H1 (cell line): ENCODE data around the gene HS6ST2. TPM values are rescaled to one million over a fixed set of nuclear protein-coding genes. Genes with fewer than 3 reads are reported as not detected.

Source experiments
- ASH2L ChIP-seq: fragments of 200-600, 300-600 bp; sonication (generic); IDR thresholded peaks from one replicate; pipeline ENCODE4 v1.7.1; 2017; ENCODE audit warnings: low read length
- CBX5 ChIP-seq: fragments of 300-800, 300-1000 bp; sonication (generic); IDR thresholded peaks from 2 replicates; pipeline ENCODE4 v1.7.1; 2016; ENCODE audit warnings: antibody characterized with exemption, low read length, low read depth
- CBX8 ChIP-seq: fragments of 300-800, 300-1000 bp; sonication (generic); IDR thresholded peaks from 2 replicates; pipeline ENCODE4 v1.7.1; 2016; ENCODE audit warnings: low read depth, low read length, borderline replicate concordance
- CTCF ChIP-seq, 3 experiments: IDR thresholded peaks; 1 replicate in 2 of 3; 2 replicates in 1 of 3; pipeline versions ENCODE4 v1.5.1 to v1.6.1; 2011; ENCODE audit warnings: low read length in 3 of 3, mild to moderate bottlenecking in 3 of 3, inconsistent platforms in 2 of 3, low read depth in 1 of 3, moderate library complexity in 1 of 3; ENCODE audit not compliant: insufficient read depth in 1 of 3; ENCODE audit errors: control extremely low read depth in 1 of 3
- RAD21 ChIP-seq, 2 experiments: IDR thresholded peaks in 1 of 2; conservative IDR thresholded peaks in 1 of 2; 2 replicates each; pipeline ENCODE4 v1.6.1; 2011; ENCODE audit warnings: low read depth in 2 of 2, low read length in 2 of 2, improper control_type of control experiment in 1 of 2, inconsistent platforms in 1 of 2, mild to moderate bottlenecking in 1 of 2, moderate library complexity in 1 of 2
- RFX5 ChIP-seq: IDR thresholded peaks from 2 replicates; pipeline ENCODE4 v1.6.1; 2011; ENCODE audit warnings: low read depth, low read length, improper control_type of control experiment, borderline replicate concordance
- SIN3A ChIP-seq, 2 experiments: IDR thresholded peaks in 1 of 2; conservative IDR thresholded peaks in 1 of 2; 2 replicates each; pipeline ENCODE4 v1.6.1; 2011 to 2012; ENCODE audit warnings: low read length in 2 of 2, improper control_type of control experiment in 1 of 2, low read depth in 1 of 2, mild to moderate bottlenecking in 1 of 2
- polyA plus RNA-seq, 7 experiments: library from polyadenylated mRNA; depleted of rRNA in 3 of 7; stranded (reverse) in 5 of 7; unstranded in 2 of 7; fragments of >200 nt in 5 of 7; fragments of 200-250 nt in 2 of 7; gene quantifications; 1 replicate in 5 of 7; 2 replicates in 1 of 7; 4 replicates in 1 of 7; pipeline versions ENCODE4 v1.2.1 to v1.2.3, GENCODE V29; 2011 to 2013; ENCODE audit warnings: missing spikeins in 2 of 7, mixed read lengths in 2 of 7
- total RNA-seq: library from RNA; stranded (reverse); fragmentation: NEBNext Ultra II Directional; extraction: Animal tissue kit (Norgen Biotek cat#: 25700); gene quantifications from 2 replicates; pipeline ENCODE4 v1.2.1, GENCODE V29; 2021

HS6ST2 gene
- total and polyA plus RNA-seq, 2 of the 8 experiments (the other 6 are each of a cell fraction or from before 2014, with no cell fraction given), result 3.9 TPM

GRCh38 chrX:132614297-132614696, 344.1 kb downstream of the HS6ST2 start (continued):
- TF ChIP-seq CTCF (IDR thresholded peaks at IDR 0.05; ENCODE audit: control extremely low read depth in 1 of 3, insufficient read depth in 1 of 3, low read depth in 1 of 3, low read length in 3 of 3) (peak; percentile 35 to 70 (median 59); a peak in 3 of 4 replicates), ASH2L (no peak), CBX8 (no peak), CBX5 (no peak), RFX5 (no peak), RAD21 (IDR thresholded peaks at IDR 0.05 in 1 of 2, conservative IDR thresholded peaks at IDR 0.05 in 1 of 2; ENCODE audit: low read depth in 2 of 2, low read length in 2 of 2) (peak; percentile 66 to 75), SIN3A (conservative IDR thresholded peaks at IDR 0.05 in 1 of 2, IDR thresholded peaks at IDR 0.05 in 1 of 2; ENCODE audit: low read depth in 1 of 2, low read length in 2 of 2) (no peak)
- TF ChIP-seq, all 59 proteins: peak for 2
